Measurements from ENCODE around the gene CDCA7.

Gene CDCA7

GRCh38 chr2:173386021-173386737 lies 31.5 kb downstream of the CDCA7 start:
- Mint-ChIP-seq H3K27ac (no peak overlapping the region), H3K4me1 (ENCODE audit: low read depth) (no peaks in the 10 kb centered on the region), H3K4me3 (no peak overlapping the region), H3K27me3 (no peaks in the 10 kb centered on the region), H3K9me3 (no peaks in the 10 kb centered on the region), H3K36me3 (ENCODE audit: low read depth) (no peaks in the 10 kb centered on the region)
- intact Hi-C loops (cut with micrococcal nuclease), result no loop called here

- Mint-ChIP-seq H3K9me3 (no peaks in the 10 kb centered on the region), H3K27me3 (no peaks in the 10 kb centered on the region), H3K4me1 (ENCODE audit: low read depth) (no peaks in the 10 kb centered on the region), H3K27ac (no peak overlapping the region), H3K4me3 (no peak overlapping the region), H3K36me3 (ENCODE audit: low read depth) (no peaks in the 10 kb centered on the region)
- intact Hi-C loops (cut with micrococcal nuclease), result no loop called here
Measured at GRCh38 chr2:173386738-173387065, 32.0 kb downstream of the CDCA7 start.

- no peak overlapping the region for H3K27ac Mint-ChIP-seq
- no peaks in the 10 kb centered on the region for H3K9me3 Mint-ChIP-seq
- H3K36me3 Mint-ChIP-seq (ENCODE audit: low read depth), result no peaks in the 10 kb centered on the region
- intact Hi-C loops (cut with micrococcal nuclease), result no loop called here
- no peak overlapping the region for H3K4me3 Mint-ChIP-seq
- no peaks in the 10 kb centered on the region for H3K4me1 Mint-ChIP-seq (ENCODE audit: low read depth)
- H3K27me3 Mint-ChIP-seq, result no peaks in the 10 kb centered on the region
Measured at GRCh38 chr2:173387079-173387478, 32.4 kb downstream of the CDCA7 start.

- intact Hi-C loops (cut with micrococcal nuclease), result no loop called here
Measured at GRCh38 chr2:173387660-173388059, 33.0 kb downstream of the CDCA7 start.

GRCh38 chr2:173388795-173389194 lies 34.1 kb downstream of the CDCA7 start:
- H3K27ac Mint-ChIP-seq, result no peak overlapping the region
- H3K9me3 Mint-ChIP-seq, result no peaks in the 10 kb centered on the region
- H3K4me3 Mint-ChIP-seq, result no peak overlapping the region
- H3K4me1 Mint-ChIP-seq (ENCODE audit: low read depth), result no peaks in the 10 kb centered on the region
- intact Hi-C loops (cut with micrococcal nuclease), result no loop called here
- no peaks in the 10 kb centered on the region for H3K27me3 Mint-ChIP-seq
- no peaks in the 10 kb centered on the region for H3K36me3 Mint-ChIP-seq (ENCODE audit: low read depth)

More at GRCh38 chr2:173387660-173388059, 33.0 kb downstream of the CDCA7 start:
- Mint-ChIP-seq H3K4me1 (ENCODE audit: low read depth) (no peaks in the 10 kb centered on the region), H3K36me3 (ENCODE audit: low read depth) (no peaks in the 10 kb centered on the region), H3K27me3 (no peaks in the 10 kb centered on the region), H3K4me3 (no peak overlapping the region), H3K27ac (no peak overlapping the region), H3K9me3 (no peaks in the 10 kb centered on the region)

GRCh38 chr2:173390036-173390435 lies 35.4 kb downstream of the CDCA7 start:
- intact Hi-C loops (cut with micrococcal nuclease), result no loop called here
- Mint-ChIP-seq H3K9me3 (no peaks in the 10 kb centered on the region), H3K4me1 (ENCODE audit: low read depth) (no peaks in the 10 kb centered on the region), H3K36me3 (ENCODE audit: low read depth) (no peaks in the 10 kb centered on the region), H3K27ac (no peak overlapping the region), H3K4me3 (no peak overlapping the region), H3K27me3 (peaks cover 9% of the 10 kb centered on the region)

- Mint-ChIP-seq H3K4me1 (ENCODE audit: low read depth) (no peaks in the 10 kb centered on the region), H3K9me3 (no peaks in the 10 kb centered on the region), H3K27ac (no peak overlapping the region), H3K36me3 (ENCODE audit: low read depth) (no peaks in the 10 kb centered on the region), H3K27me3 (peaks cover 27% of the 10 kb centered on the region), H3K4me3 (no peak overlapping the region)
- intact Hi-C loops (cut with micrococcal nuclease), result no loop called here
Measured at GRCh38 chr2:173392731-173393130, 38.1 kb downstream of the CDCA7 start.

GRCh38 chr2:173393186-173393585 lies 38.5 kb downstream of the CDCA7 start:
- H3K9me3 Mint-ChIP-seq, result no peaks in the 10 kb centered on the region
- intact Hi-C loops (cut with micrococcal nuclease), result no loop called here
- H3K27ac Mint-ChIP-seq, result no peak overlapping the region
- no peaks in the 10 kb centered on the region for H3K4me1 Mint-ChIP-seq (ENCODE audit: low read depth)
- H3K4me3 Mint-ChIP-seq, result no peak overlapping the region
- no peaks in the 10 kb centered on the region for H3K36me3 Mint-ChIP-seq (ENCODE audit: low read depth)
- peaks cover 28% of the 10 kb centered on the region for H3K27me3 Mint-ChIP-seq

GRCh38 chr2:173393636-173394035 lies 39.0 kb downstream of the CDCA7 start:
- Mint-ChIP-seq H3K4me1 (ENCODE audit: low read depth) (no peaks in the 10 kb centered on the region), H3K9me3 (no peaks in the 10 kb centered on the region), H3K36me3 (ENCODE audit: low read depth) (no peaks in the 10 kb centered on the region), H3K27ac (no peak overlapping the region), H3K27me3 (peaks cover 30% of the 10 kb centered on the region), H3K4me3 (no peak overlapping the region)
- intact Hi-C loops (cut with micrococcal nuclease), result no loop called here

- Mint-ChIP-seq H3K27me3 (peaks cover 35% of the 10 kb centered on the region), H3K4me1 (ENCODE audit: low read depth) (no peaks in the 10 kb centered on the region), H3K27ac (no peak overlapping the region), H3K4me3 (no peak overlapping the region), H3K9me3 (no peaks in the 10 kb centered on the region), H3K36me3 (ENCODE audit: low read depth) (no peaks in the 10 kb centered on the region)
- intact Hi-C loops (cut with micrococcal nuclease), result no loop called here
Measured at GRCh38 chr2:173394091-173394974, 39.7 kb downstream of the CDCA7 start.

GRCh38 chr2:173395567-173396351 lies 41.1 kb downstream of the CDCA7 start:
- Mint-ChIP-seq H3K9me3 (no peaks in the 10 kb centered on the region), H3K4me3 (no peak overlapping the region), H3K4me1 (ENCODE audit: low read depth) (no peaks in the 10 kb centered on the region), H3K36me3 (ENCODE audit: low read depth) (no peaks in the 10 kb centered on the region), H3K27ac (no peak overlapping the region), H3K27me3 (peaks cover 45% of the 10 kb centered on the region)
- intact Hi-C loops (cut with micrococcal nuclease), result no loop called here

GRCh38 chr2:173397539-173397938 lies 42.9 kb downstream of the CDCA7 start:
- intact Hi-C loops (cut with micrococcal nuclease), result no loop called here
- Mint-ChIP-seq H3K4me1 (ENCODE audit: low read depth) (peaks cover 5% of the 10 kb centered on the region), H3K27ac (no peak overlapping the region), H3K9me3 (no peaks in the 10 kb centered on the region), H3K36me3 (ENCODE audit: low read depth) (no peaks in the 10 kb centered on the region), H3K4me3 (no peak overlapping the region), H3K27me3 (peaks cover 62% of the 10 kb centered on the region)

- Mint-ChIP-seq H3K9me3 (no peaks in the 10 kb centered on the region), H3K27me3 (peaks cover 77% of the 10 kb centered on the region), H3K36me3 (ENCODE audit: low read depth) (no peaks in the 10 kb centered on the region), H3K27ac (no peak overlapping the region), H3K4me3 (no peak overlapping the region), H3K4me1 (ENCODE audit: low read depth) (peaks cover 7% of the 10 kb centered on the region)
- intact Hi-C loops (cut with micrococcal nuclease), result no loop called here
Measured at GRCh38 chr2:173399229-173399628, 44.6 kb downstream of the CDCA7 start.

- H3K4me3 Mint-ChIP-seq, result no peak overlapping the region
- intact Hi-C loops (cut with micrococcal nuclease), result loop anchor here (10.0 kb wide), 2 partner anchors 644 to 684 kb away; no protein-coding TSS in a partner anchor
- no peaks in the 10 kb centered on the region for H3K9me3 Mint-ChIP-seq
Measured at GRCh38 chr2:173400760-173401159, 46.1 kb downstream of the CDCA7 start.

More at GRCh38 chr2:173400760-173401159, 46.1 kb downstream of the CDCA7 start:
- Mint-ChIP-seq H3K27me3 (peaks cover 78% of the 10 kb centered on the region), H3K4me1 (ENCODE audit: low read depth) (peaks cover 7% of the 10 kb centered on the region), H3K36me3 (ENCODE audit: low read depth) (no peaks in the 10 kb centered on the region), H3K27ac (no peak overlapping the region)
